ENCODE results near the gene FAM216A. TPM values are rescaled to one million over a fixed set of nuclear protein-coding genes. Genes with fewer than 3 reads are reported as not detected.
"Not testable (repeated sequence)": the region's sequence is repeated elsewhere in the genome, so short reads cannot be mapped to it uniquely, and the experiment has no call there.

The FAM216A gene
- total RNA-seq, 1 donor from 2014 or later: 3.1 TPM

DNA sequence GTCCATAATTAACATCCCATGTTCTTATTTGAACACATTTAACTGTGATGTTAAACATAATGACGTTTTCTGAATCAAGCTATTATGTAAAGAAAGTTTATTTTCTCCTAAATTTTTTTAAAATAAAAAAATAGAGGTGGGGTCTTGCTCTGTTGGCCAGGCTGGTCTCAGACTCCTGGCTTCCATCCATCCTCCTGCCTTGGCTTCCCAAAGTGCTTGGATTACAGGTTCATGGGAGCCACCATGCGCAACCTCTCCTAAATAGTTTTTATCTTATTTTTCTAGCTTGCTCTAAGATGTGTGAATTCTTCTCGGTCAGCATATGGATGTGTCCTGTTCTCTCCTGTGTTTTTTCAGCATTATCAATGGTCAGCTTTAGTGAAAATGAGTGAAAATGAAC, 36.7 kb downstream of the FAM216A start:
- Histone ChIP-seq H3K4me3 (no peak overlapping the region), H3K36me3 (no peaks in the 10 kb centered on the region), H3K27me3 (no peaks in the 10 kb centered on the region), H3K27ac (no peak overlapping the region), H3K4me1 (peaks cover 7% of the 10 kb centered on the region), H3K9me3 (no peaks in the 10 kb centered on the region)
- DNase-seq (no peak), ATAC-seq (no peak)
- intact Hi-C loops (cut with DNase I): no loop called here
- TF ChIP-seq, protein P1, sequence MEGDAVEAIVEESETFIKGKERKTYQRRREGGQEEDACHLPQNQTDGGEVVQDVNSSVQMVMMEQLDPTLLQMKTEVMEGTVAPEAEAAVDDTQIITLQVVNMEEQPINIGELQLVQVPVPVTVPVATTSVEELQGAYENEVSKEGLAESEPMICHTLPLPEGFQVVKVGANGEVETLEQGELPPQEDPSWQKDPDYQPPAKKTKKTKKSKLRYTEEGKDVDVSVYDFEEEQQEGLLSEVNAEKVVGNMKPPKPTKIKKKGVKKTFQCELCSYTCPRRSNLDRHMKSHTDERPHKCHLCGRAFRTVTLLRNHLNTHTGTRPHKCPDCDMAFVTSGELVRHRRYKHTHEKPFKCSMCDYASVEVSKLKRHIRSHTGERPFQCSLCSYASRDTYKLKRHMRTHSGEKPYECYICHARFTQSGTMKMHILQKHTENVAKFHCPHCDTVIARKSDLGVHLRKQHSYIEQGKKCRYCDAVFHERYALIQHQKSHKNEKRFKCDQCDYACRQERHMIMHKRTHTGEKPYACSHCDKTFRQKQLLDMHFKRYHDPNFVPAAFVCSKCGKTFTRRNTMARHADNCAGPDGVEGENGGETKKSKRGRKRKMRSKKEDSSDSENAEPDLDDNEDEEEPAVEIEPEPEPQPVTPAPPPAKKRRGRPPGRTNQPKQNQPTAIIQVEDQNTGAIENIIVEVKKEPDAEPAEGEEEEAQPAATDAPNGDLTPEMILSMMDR (IDR thresholded peaks at IDR 0.05): no peak

DNA sequence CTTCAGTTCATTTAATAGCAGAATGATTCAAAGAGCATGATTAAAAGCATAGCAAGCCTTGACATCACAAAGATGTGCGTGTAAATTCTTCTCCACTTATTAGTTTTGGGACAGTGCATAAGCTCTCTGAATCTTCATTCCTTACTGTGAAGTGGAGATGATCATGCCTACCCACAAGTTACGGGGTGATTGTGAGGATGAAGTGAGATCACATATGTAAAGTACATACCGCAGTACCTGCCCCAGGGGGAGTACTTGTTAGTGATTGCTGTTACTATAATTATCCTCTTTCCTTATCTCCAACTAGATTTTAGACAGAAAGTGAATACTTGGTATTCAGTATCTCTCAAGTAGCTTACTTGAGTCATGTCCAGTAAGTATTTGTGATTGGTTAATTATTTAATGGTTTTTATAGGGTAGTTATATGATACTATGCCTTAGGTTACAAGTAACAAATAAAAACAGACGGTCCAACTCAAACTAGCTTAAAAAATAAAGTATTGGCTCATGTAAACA, 39.5 kb downstream of the FAM216A start:
- ATAC-seq (no peak), DNase-seq (no peak)
- intact Hi-C loops (cut with DNase I): no loop called here
- Histone ChIP-seq H3K4me3 (no peak overlapping the region), H3K27me3 (no peaks in the 10 kb centered on the region), H3K9me3 (no peaks in the 10 kb centered on the region), H3K27ac (no peak overlapping the region), H3K36me3 (no peaks in the 10 kb centered on the region), H3K4me1 (no peaks in the 10 kb centered on the region)
- TF ChIP-seq, protein P1 (IDR thresholded peaks at IDR 0.05): no peak

DNA sequence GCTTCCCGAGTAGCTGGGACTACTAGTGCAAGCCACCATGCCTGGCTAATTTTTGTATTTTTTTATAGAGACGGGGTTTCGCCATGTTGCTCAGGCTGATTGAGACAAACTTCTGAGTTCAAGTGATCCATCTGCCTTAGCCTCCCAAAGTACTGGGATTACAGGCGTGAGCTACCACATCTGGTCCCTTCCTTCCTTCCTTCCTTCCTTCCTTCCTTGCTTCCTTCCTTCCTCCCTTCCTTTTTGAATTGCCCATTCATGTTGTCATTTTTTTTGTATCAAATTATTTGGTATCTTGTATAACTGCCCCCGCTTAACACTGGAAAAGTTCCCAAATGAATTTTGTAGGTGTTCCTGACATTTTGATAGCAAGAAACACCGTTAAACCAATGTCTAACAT, 45.2 kb downstream of the FAM216A start:
- H3K27me3 ChIP-seq: no peaks in the 10 kb centered on the region
- no peaks in the 10 kb centered on the region for H3K4me1 ChIP-seq
- no peak overlapping the region for H3K27ac ChIP-seq
- no peak overlapping the region for H3K4me3 ChIP-seq
- DNase-seq (no peak), ATAC-seq (no peak)
- H3K9me3 ChIP-seq: no peaks in the 10 kb centered on the region
- TF ChIP-seq, protein P1 (IDR thresholded peaks at IDR 0.05): no peak
- intact Hi-C loops (cut with DNase I): loop anchor here (5.0 kb wide), 1 partner anchor 88 kb away; no protein-coding TSS in a partner anchor
- no peaks in the 10 kb centered on the region for H3K36me3 ChIP-seq

DNA sequence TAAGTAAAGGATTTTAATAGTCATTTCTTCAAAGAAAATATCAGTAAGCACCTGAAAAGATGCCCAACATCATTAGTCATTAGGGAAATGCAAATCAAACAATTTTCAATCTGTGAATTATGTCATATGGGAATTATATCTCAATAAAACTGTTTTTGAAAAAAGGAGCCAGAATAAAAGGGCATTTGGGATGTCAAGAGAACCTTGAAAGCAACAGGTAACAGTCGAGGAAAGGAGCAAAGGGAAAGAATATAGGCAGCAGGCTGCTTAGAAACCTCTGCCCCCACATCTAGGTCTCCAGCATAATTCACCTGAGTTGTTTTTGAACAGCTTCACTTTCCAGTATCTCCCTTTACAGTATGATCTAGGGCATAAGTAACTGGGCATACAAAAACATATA, 45.7 kb downstream of the FAM216A start:
- Histone ChIP-seq H3K27ac (no peak overlapping the region), H3K4me3 (no peak overlapping the region), H3K27me3 (no peaks in the 10 kb centered on the region), H3K9me3 (no peaks in the 10 kb centered on the region), H3K36me3 (no peaks in the 10 kb centered on the region), H3K4me1 (no peaks in the 10 kb centered on the region)
- intact Hi-C loops (cut with DNase I): loop anchor here (5.0 kb wide), 1 partner anchor 88 kb away; no protein-coding TSS in a partner anchor
- DNase-seq (no peak), ATAC-seq (no peak)
- TF ChIP-seq, protein P1 (IDR thresholded peaks at IDR 0.05): no peak

DNA sequence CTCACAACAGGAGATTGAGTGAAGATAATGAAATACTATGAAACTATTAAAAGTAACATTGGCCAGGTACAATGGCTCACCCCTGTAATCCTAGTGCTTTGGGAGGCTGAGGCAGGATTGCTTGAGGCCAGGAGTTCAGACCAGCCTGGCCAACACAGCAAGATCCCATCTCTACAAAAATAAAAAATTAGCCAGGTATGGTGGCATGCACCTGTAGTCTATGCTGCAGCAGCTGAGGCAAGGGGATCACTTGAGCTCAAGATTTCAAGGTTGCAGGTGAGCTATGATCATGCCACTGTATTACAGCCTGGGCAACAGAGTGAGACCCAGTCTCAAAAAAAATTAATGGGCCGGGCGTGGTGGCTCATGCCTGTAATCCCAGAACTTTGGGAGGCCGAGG, 48.4 kb downstream of the FAM216A start:
- DNase-seq: no peak
- TF ChIP-seq, protein P1 (IDR thresholded peaks at IDR 0.05): no peak
- Histone ChIP-seq H3K4me3 (no peak overlapping the region), H3K9me3 (no peaks in the 10 kb centered on the region), H3K36me3 (no peaks in the 10 kb centered on the region), H3K27me3 (no peaks in the 10 kb centered on the region), H3K27ac (no peak overlapping the region), H3K4me1 (no peaks in the 10 kb centered on the region)
- intact Hi-C loops (cut with DNase I): no loop called here
- ATAC-seq: no peak

DNA sequence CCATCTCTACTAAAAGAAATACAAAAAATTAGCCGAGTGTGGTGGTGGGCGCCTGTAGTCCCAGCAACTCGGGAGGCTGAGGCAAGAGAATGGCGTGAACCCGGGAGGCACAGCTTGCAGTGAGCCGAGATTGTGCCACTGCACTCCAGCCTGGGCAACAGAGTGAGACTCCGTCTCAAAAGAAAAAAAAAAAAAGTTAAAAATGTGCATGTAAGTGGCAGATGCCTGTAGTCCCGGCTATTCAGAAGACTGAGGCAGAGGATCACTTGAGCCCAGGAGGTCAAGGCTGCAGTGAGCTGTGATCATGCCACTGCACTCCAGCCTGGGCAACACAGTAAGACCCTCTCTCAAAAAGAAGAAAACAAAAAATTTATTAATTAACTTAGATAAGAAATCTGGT, 49.4 kb downstream of the FAM216A start:
- H3K4me1 ChIP-seq; H3K27ac ChIP-seq; intact Hi-C loops (cut with DNase I); H3K9me3 ChIP-seq; ATAC-seq; H3K36me3 ChIP-seq; H3K27me3 ChIP-seq; H3K4me3 ChIP-seq; DNase-seq: not testable (repeated sequence)

DNA sequence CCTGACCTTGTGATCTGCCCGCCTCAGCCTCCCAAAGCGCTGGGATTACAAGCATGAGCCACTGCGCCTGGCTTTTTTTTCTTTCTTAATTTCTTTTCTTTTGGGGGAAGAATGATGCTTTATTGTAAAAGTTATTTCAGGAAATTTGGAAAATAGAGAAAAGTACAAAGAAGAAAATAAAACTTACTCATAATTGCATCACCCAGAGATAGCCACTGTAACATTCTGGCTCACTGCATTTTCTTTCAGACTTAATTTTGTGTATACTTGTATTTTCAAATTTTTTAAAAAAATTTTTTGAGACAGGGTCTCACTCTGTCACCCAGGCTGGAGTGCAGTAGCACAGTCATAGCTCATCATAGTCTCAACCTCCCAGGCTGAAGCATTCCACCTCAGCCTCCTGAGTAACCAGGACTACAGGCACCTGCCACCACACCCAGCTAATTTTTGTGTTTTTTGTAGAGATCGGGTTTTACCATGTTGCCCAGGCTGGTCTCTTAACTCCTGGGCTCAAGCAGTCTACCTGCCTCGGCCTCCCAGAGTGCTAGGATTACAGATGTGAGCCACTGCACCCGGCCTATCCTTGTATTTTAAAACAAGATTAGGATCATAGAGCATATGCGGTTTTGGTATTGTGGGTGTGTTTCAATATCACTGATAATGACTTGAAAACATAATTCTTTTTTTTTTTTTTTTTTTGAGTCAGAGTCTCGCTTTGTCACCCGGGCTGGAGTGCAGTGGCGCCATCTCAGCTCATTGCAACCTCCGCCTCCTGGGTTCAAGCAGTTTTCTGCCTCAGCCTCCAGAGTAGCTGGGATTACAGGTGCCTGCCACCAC, 52.4 kb downstream of the FAM216A start:
- H3K27ac ChIP-seq; ATAC-seq; H3K36me3 ChIP-seq; DNase-seq; H3K4me3 ChIP-seq; H3K9me3 ChIP-seq; intact Hi-C loops (cut with DNase I); H3K27me3 ChIP-seq; H3K4me1 ChIP-seq: not testable (repeated sequence)

Data from upper lobe of right lung (tissue), 1 donor.